Natural killer cell treated with Interleukin-12 subunit alpha and Interleukin-12 subunit beta and Interleukin-15 and Interleukin-18, amount 100 ng/mL, for 72 hours (primary cell): ENCODE results near the gene UBE2M. TPM values are rescaled to one million over a fixed set of nuclear protein-coding genes. Genes with fewer than 3 reads are reported as not detected.

Source experiments
- ATAC-seq, 2 donors: fragments of 150-1000 bp; cut with Tn5 transposase in 1 of 2; sonication (Bioruptor Pico), chemical (Tn5 transposase) in 1 of 2; 2 replicates each; pipeline ENCODE4 v1.10.0; 2021
- DNase-seq: peaks from one replicate; pipeline ENCODE4 v3.0.0; 2022; ENCODE audit warnings: low spot score
- H3K27ac Mint-ChIP-seq, 2 donors: 1 replicate in 1 of 2; 2 replicates in 1 of 2; pipeline ENCODE4 v1.8.0; 2022; ENCODE audit warnings: mixed read lengths in 2 of 2, mild to moderate bottlenecking in 1 of 2, moderate library complexity in 1 of 2
- H3K27me3 Mint-ChIP-seq, 2 donors: 1 replicate in 1 of 2; 2 replicates in 1 of 2; pipeline ENCODE4 v1.8.0; 2022; ENCODE audit warnings: mixed read lengths in 2 of 2
- H3K36me3 Mint-ChIP-seq: one replicate; pipeline ENCODE4 v1.8.0; 2022; ENCODE audit warnings: mixed read lengths
- H3K4me1 Mint-ChIP-seq, 2 donors: 1 replicate in 1 of 2; 2 replicates in 1 of 2; pipeline ENCODE4 v1.8.0; 2022; ENCODE audit warnings: low read depth in 2 of 2, mixed read lengths in 2 of 2, mild to moderate bottlenecking in 1 of 2
- H3K4me3 Mint-ChIP-seq: one replicate; pipeline ENCODE4 v1.8.0; 2022; ENCODE audit warnings: mixed read lengths
- H3K9me3 Mint-ChIP-seq: 2 replicates; pipeline ENCODE4 v1.8.0; 2022; ENCODE audit warnings: mixed read lengths
- total RNA-seq, 2 donors: library from RNA; stranded (reverse); gene quantifications; one replicate each; pipeline ENCODE4 v1.2.3, GENCODE V29; 2022

The UBE2M gene
- total RNA-seq, 2 donors from 2014 or later: 161 to 183 TPM

DNA sequence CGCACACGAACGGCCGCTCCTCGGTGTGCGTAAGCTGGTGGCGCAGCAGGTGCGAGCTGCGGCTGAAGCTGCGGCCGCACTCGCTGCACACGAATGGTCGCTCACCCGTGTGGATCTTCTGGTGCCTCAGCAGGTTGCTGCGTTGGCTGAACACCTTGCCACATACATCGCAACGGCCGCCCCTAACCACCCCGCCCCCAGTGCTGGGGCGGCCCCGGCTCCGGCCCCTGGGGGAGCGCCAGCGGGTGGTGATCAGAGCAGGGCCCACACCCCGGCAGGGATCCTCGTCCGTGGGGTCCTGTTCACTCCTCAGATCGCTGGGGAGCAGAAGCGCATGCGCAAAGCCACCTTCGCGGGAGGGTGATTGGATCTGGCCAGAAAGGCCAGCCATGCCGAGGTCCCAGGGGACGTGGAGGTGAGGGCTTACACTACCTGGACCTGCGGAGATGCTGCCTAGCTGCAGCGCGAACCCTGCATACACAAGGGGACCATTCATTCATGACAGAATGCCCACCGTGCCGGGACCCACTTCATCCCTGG, 4.7 kb upstream of the UBE2M start:
- peak overlapping the region; percentile 58 to 100 for H3K27ac Mint-ChIP-seq

DNA sequence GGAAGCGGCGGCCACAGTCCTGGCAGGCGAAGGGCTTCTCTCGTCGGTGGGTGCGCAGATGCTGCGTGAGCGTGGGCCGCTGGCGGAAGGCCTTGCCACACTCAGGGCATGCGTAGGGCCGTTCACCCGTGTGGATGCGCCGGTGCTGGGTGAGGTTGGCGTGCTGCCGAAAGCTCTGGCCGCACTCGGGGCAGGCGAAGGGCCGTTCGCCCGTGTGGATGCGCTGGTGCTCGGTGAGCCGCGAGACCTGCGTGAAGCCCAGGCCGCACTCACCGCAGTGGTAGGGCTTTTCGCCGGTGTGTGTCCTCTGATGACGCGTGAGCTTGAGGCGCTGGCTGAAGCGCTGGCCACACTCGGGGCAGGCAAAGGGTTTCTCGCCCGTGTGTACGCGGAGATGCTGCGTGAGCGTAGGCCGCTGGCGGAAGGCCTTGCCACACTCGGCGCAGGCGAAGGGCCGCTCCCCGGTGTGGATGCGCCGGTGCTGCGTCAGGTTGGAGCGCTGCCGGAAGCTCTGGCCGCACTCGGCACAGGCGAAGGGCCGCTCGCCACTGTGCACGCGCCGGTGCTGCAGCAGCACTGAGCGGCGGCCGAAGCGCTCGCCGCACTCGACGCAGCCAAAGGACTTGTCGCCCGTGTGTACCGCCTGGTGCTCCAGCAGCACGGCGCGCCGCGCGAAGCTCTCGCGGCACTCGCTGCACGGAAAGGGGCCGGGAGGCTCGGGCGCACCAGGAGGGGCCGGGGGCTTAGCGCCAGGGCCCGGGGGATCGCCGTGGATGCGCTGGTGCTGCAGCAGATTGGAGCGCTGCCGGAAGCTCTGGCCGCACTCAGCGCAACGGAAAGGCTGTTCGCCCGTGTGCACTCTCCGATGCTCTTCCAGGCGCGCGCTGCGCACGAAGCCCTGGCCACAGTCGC, 4.0 kb upstream of the UBE2M start:
- no peaks in the 10 kb centered on the region for H3K9me3 Mint-ChIP-seq
- H3K36me3 Mint-ChIP-seq: peaks cover 8% of the 10 kb centered on the region
- peak; percentile 69 for DNase-seq
- peak overlapping the region; percentile 67 for H3K4me3 Mint-ChIP-seq
- peak overlapping the region; percentile 58 to 100 for H3K27ac Mint-ChIP-seq
- peaks cover 33 to 42% of the 10 kb centered on the region in 2 donors for H3K4me1 Mint-ChIP-seq
- H3K27me3 Mint-ChIP-seq: peaks cover 0 to 3% of the 10 kb centered on the region in 2 donors
- ATAC-seq: peak in 1 of 2 donors; percentile 28

More for the DNA sequence above, 4.7 kb upstream of the UBE2M start:
- H3K9me3 Mint-ChIP-seq: no peaks in the 10 kb centered on the region
- peaks cover 0 to 3% of the 10 kb centered on the region in 2 donors for H3K27me3 Mint-ChIP-seq
- peaks cover under 1% of the 10 kb centered on the region for H3K36me3 Mint-ChIP-seq
- H3K4me3 Mint-ChIP-seq: peak overlapping the region; percentile 67
- DNase-seq (peak; percentile 67), ATAC-seq (no peak)
- peaks cover 28 to 36% of the 10 kb centered on the region in 2 donors for H3K4me1 Mint-ChIP-seq

DNA sequence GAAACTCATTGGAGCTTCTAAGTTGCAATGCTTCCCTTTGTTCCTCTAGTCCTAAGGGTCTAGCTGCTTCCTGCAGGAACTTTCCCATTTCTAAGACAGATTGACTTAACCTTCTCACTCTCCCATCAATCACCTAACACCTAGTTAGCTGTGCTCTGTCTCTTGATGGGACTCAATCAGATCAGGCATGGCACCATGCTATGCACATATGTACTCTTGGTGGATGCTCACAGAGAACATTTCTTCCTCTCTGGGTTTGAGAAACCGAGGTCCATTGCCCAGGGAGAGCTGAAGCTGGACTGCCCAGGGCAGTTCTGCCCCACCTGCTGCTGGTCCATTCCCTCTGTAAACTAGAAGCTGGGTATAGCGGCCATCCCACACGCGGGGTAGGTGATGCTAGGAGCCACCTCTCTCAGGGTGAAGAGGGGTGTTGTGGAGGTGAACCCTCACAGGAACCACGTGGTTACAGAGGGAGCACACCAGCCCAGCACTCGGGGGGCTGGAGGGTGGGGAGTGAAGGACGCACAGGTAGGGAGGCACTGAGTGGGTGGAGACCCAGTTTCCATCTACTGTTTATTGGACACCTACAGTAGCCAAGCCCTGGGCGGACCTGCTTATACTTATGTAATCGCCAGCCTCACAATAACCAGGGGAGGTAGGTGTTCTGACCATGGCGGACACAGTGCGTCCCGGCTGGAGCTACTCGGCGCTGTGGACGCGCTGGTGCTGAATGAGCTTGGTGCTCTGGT, 3.1 kb upstream of the UBE2M start:
- peaks cover 0 to 3% of the 10 kb centered on the region in 2 donors for H3K27me3 Mint-ChIP-seq
- peaks cover 41 to 48% of the 10 kb centered on the region in 2 donors for H3K4me1 Mint-ChIP-seq
- peaks cover 9% of the 10 kb centered on the region for H3K36me3 Mint-ChIP-seq
- DNase-seq (peak; percentile 41), ATAC-seq (no peak)
- H3K4me3 Mint-ChIP-seq: peak overlapping the region; percentile 67
- H3K27ac Mint-ChIP-seq: peak overlapping the region in 1 of 2 donors; percentile 100
- H3K9me3 Mint-ChIP-seq: no peaks in the 10 kb centered on the region

DNA sequence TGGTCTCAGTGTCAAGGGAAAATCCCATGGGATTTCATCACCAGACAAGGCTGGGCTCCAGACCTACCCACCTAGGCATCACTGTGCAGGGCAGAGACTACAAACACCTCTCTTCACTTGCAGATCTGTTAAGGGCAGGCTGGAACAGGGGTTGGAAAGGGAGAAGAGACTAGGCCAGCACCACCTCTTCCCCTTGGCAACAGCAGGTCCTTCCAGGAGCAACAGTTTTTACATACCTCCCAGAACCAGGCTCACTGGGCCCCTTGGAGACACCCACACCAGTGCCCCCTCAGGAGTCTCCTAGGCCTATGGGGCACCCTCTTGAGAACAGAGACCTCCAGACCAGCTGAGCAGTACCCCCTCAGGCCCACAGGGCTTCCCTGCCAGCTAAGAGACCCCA, 2.5 kb upstream of the UBE2M start:
- no peaks in the 10 kb centered on the region for H3K9me3 Mint-ChIP-seq
- H3K27ac Mint-ChIP-seq: peak overlapping the region in 1 of 2 donors; percentile 100
- H3K36me3 Mint-ChIP-seq: peaks cover 9% of the 10 kb centered on the region
- H3K4me3 Mint-ChIP-seq: peak overlapping the region; percentile 67
- DNase-seq (peak; percentile 28), ATAC-seq (no peak)
- peaks cover 0 to 3% of the 10 kb centered on the region in 2 donors for H3K27me3 Mint-ChIP-seq
- peaks cover 47 to 53% of the 10 kb centered on the region in 2 donors for H3K4me1 Mint-ChIP-seq

DNA sequence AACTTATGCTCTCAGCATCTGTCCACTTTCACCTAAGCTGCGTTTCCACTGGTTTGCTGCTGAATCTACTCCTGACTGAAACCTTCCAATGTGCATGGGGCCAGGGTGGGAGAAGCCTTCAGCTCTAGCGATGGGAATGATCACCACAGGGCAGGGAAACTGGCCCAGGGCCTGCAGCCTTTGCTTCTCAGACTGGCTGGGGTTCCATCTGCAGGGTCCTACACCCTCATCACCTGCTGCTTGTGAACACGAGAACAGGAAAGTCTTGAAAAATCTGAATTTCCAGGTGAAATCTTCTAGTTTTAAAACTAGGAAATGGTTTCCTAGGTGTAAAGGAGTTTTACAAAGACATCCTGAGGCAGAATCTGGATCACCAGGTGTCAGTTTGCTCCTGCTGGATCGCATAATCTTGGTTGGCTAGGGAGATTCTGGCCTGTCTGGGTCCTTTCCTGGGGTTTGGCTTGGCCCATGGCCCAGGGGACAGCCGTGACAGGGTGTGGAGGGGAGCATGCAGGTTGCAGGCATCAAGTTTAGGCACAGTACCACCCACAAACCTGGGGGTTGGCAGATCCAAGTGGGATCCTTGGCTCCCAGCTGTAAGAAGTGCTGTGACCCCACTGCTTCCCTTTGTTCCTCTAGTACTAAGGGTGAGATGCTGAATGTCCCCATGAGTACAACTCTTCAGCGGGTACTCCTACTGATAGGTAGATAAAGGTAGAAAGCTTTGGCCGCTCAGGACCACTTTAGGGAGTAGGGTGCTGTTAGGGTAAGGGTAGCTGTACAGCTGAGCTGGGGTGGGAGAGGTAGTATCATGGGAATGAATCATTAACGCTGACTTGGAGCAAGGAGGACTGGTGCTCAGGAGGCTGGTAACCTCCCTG, 1.8 kb upstream of the UBE2M start:
- DNase-seq: peak; percentile 48
- Mint-ChIP-seq H3K4me3 (peak overlapping the region; percentile 99), H3K9me3 (no peaks in the 10 kb centered on the region), H3K4me1 (peaks cover 50 to 56% of the 10 kb centered on the region in 2 donors), H3K27ac (peak overlapping the region; percentile 98 to 100), H3K36me3 (peaks cover 9% of the 10 kb centered on the region), H3K27me3 (peaks cover 0 to 3% of the 10 kb centered on the region in 2 donors)
- ATAC-seq: no peak

DNA sequence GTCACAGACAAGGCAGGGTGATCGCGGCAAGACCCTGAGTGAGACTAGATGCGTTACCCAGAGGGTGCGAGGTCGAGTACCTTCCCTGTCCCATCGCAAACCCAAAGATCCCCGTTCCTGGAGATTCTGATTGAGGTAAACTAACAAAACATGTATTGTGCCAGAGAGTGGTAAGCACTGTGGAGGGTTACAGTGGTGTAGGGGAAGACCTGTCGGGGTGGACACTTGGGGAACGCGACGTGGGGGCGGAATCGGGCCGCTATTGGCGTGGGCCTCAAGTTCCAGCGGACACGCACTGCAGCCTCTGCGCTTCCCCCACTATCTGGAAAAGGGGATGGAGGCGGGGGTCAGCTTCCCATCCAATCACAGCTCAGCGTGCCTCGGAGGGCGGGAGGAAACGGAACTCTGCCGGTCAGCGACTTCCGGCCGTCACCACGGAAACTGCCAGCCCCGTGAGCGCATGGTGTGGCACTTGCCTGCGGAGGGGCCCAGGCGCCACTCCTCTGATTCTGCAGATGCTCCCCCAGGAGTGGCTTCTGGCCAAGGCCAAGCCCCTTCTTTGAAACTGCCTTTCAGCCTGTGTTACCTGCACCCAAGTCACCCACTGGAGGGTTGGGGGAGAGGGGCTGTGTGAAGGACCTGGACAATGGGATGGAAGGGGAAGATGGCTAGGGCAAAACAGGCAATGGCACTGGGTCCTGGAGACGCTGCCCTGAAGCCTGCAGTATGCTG, 1.0 kb upstream of the UBE2M start:
- DNase-seq (peak; percentile 92), ATAC-seq (peak; percentile 37 to 55)
- Mint-ChIP-seq H3K36me3 (peaks cover 10% of the 10 kb centered on the region), H3K27me3 (peaks cover 0 to 3% of the 10 kb centered on the region in 2 donors), H3K4me1 (peaks cover 56 to 59% of the 10 kb centered on the region in 2 donors), H3K4me3 (peak overlapping the region; percentile 99), H3K9me3 (no peaks in the 10 kb centered on the region), H3K27ac (peak overlapping the region; percentile 98 to 100)

DNA sequence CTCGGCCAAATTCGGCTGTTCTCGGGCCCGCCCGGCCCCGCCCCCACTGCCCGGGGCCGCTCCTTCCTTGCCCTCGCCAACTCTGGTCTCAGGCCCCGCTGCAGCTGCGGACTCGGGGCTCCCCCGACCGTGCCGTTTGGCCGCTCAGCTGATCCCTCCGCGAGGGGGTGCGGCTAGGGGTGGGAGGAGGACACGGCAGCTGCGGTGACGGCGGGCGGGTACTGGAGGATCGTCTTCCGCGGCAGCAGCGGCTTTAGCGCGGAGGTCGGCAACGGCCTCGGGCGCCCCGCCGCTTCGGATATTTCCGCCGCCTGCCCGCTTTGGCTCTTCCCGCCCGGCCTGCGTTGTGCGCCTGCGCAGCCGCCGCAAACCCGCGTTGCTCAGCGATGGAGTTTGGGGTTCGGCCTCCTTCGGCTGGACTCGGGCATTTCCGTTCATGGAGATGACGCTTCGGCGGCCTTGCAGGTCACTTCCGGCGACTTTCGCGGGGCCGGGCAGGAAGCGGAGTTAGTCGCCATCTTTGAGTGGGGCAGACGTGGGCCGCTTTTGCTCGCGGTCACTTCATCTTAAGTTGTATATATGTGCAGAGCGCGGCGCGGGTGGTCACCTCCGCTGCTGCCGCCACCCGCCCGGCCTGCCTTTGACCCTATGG, 338 bp upstream of the UBE2M start:
- H3K9me3 Mint-ChIP-seq: no peaks in the 10 kb centered on the region
- peak overlapping the region; percentile 98 to 100 for H3K27ac Mint-ChIP-seq
- ATAC-seq (peak; percentile 79 to 85), DNase-seq (peak; percentile 99)
- H3K4me1 Mint-ChIP-seq: peaks cover 56 to 61% of the 10 kb centered on the region in 2 donors
- H3K4me3 Mint-ChIP-seq: peak overlapping the region; percentile 99
- H3K27me3 Mint-ChIP-seq: peaks cover 0 to 3% of the 10 kb centered on the region in 2 donors
- H3K36me3 Mint-ChIP-seq: peaks cover 17% of the 10 kb centered on the region

DNA sequence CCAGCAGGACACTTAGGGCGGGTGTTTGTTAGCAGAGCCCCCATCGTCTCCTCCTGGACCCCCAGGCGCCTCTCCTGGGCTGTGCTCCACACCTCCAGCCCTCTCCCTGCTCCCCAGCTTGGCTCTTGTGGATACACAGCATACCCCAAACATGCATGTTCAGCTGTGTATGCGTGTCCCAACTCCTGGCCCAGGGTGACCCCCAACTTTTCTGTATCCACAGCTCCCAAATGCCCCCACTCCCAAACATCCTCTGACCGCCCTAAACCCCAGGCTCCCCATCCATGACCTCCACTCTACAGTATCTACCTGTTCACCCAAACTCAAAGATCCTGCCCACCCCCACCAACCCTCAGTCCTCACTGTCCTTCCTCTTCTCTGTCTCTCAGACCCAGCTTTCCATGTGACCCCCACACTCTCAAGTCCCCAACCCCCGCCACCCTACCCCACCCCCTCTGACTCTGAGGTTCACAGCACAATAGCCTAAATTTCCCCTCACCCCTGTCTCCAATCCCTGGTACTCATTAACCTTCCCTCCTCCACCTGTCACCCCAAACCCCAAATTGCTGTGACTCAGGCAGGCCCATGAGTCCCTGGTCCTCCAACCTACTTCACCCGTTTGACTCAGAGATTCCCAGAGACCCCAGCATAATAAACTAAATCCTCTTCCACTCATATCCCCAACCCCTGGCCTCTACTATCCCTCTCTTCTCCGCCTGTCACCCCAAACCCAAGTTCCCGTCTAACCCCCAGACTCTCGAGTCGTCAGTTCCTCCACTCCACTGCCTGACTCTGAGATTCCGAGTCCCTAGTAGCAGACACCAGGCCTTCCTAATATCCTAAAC, 968 bp downstream of the UBE2M start:
- peaks cover 61 to 64% of the 10 kb centered on the region in 2 donors for H3K4me1 Mint-ChIP-seq
- ATAC-seq: no peak
- peak; percentile 28 for DNase-seq
- peak overlapping the region; percentile 99 for H3K4me3 Mint-ChIP-seq
- H3K27me3 Mint-ChIP-seq: no peaks in the 10 kb centered on the region
- peaks cover 27% of the 10 kb centered on the region for H3K36me3 Mint-ChIP-seq
- no peaks in the 10 kb centered on the region for H3K9me3 Mint-ChIP-seq
- peak overlapping the region; percentile 98 to 100 for H3K27ac Mint-ChIP-seq

DNA sequence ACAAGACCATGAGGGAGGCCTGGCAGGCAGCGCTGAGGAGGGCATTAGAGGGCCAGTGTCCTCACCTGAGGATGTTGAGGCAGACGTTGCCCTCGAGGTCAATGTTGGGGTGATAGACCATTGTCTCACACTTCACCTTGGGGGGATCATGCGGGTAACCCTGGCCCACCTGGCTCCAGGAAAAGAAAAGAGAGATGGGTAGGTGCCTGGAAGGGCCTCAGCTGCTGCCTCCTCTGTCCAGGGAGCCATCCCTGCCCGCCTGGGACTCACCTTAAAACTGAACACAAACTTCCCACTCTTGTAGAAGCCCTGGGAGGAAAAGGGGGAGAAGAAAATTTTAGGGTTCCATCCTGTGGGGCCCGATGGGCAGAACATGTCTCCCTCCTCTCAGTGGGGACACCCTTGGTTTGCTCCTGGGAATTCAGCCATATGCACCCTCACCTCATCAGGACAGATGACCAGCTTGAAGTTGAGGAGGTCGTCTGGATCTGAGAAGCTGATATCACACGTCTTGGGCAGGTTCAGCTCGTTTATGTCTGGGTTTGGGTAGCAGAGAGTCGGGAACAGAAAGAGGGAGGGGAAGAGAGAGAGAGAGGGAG, 1.7 kb downstream of the UBE2M start:
- peaks cover 62 to 63% of the 10 kb centered on the region in 2 donors for H3K4me1 Mint-ChIP-seq

DNA sequence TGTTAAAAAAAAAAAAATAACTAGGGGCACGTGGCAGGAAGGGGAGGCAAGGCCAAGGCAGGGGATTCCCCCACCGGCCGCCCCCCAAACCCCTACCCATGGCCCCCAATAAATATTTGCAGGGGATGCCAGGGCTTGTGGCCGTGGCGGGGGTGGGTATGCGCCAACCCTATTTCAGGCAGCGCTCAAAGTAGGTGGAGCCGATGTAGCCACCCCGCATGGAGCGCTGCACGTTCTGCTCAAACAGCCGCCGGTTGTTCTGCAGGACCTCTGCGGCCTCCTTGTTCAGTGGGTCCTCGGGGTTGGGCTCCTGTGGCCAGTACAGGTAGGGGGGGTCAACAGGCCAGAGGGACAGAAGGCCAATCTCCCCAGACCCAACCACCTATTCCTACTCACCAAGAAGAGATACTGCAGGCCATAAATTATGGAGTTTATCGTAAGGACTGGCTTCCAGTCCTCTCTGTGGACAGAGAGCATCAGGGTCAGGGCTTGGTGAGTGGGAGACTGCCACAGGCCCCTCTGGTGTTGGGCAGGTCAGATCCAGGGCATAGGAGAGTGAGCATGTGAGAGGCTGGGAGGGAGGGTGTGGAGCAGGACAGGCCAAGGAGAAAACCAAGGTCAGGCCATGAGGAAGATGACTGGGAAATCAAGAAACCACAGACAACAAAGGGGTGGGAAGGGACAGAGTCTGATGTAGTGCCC, 2.3 kb downstream of the UBE2M start:
- peaks cover 59 to 62% of the 10 kb centered on the region in 2 donors for H3K4me1 Mint-ChIP-seq
- H3K9me3 Mint-ChIP-seq: no peaks in the 10 kb centered on the region
- no peaks in the 10 kb centered on the region for H3K27me3 Mint-ChIP-seq
- peaks cover 28% of the 10 kb centered on the region for H3K36me3 Mint-ChIP-seq
- no peak for DNase-seq
- no peak for ATAC-seq
- H3K27ac Mint-ChIP-seq: peak overlapping the region; percentile 98 to 100
- H3K4me3 Mint-ChIP-seq: peak overlapping the region; percentile 99

More for the DNA sequence above, 1.7 kb downstream of the UBE2M start:
- ATAC-seq: no peak
- DNase-seq: no peak
- Mint-ChIP-seq H3K36me3 (peaks cover 28% of the 10 kb centered on the region), H3K27me3 (no peaks in the 10 kb centered on the region), H3K9me3 (no peaks in the 10 kb centered on the region), H3K4me3 (peak overlapping the region; percentile 99), H3K27ac (peak overlapping the region; percentile 98 to 100)
